HG03460 (cell line): ENCODE data around the gene TMOD1.
"Not testable (repeated sequence)": the region's sequence is repeated elsewhere in the genome, so short reads cannot be mapped to it uniquely, and the experiment has no call there.

ENCODE experiments used
- ATAC-seq: cut with Tn5 transposase; IDR thresholded peaks from one replicate; pipeline ENCODE4 v1.9.1; 2021; ENCODE audit not compliant: unreplicated experiment

The TMOD1 gene

DNA sequence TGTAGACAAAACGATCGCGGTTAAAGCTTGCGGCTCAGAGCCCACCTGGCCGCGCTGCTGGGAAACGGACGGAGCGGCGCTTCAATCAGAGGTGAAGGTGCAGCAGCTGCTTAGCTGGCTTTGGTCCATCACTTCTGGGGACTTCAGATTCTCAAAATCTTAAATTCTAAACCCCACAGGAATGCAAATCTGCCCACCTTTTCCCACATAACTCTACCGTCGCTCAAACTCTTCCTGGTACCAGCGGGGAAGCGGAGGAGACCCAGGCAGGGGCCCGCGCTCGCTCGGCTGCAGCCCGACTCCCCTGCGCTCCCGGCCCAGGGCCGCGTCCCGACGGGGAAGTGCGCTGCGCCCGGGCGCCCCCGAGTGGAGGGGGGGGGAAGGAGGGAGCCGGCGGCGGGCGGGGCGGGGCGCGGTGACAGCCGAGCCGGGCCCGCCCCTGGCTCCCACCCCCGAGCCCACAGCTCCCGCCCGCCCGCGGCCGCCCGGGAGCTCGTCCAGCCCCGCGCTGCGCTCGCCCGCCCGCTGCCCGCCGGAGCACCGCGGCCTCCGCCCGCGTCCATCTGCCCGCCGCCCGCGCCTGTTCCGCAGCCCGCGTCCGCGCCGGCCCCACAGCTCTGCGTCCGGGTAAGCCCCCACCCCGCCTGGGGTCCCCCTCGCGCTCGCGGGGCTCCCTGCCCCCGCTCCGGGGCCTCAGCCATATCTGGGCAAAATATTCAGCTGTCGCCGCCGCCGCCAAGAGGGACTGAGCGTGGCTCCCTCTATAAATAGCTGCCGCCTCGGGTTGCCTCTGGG is at the start of gene TMOD1:
TMOD1 (plus strand) TSS at position 490 of the 795 bp plus-strand sequence. CDS start 22,523 bp downstream, outside the sequence.
- ATAC-seq: peak; percentile 55

- not testable (repeated sequence) for ATAC-seq
These were observed 47.9 kb upstream of the TMOD1 start for GRCh38 chr9:97453573-97453972.

- ATAC-seq: not testable (repeated sequence)
These were observed 44.6 kb upstream of the TMOD1 start for GRCh38 chr9:97456841-97457240.

GRCh38 chr9:97459326-97459725 is 42.1 kb upstream of the TMOD1 start:
- no peak for ATAC-seq

- no peak for ATAC-seq
These were observed 39.3 kb upstream of the TMOD1 start for GRCh38 chr9:97462159-97462558.

GRCh38 chr9:97462914-97463313 is 38.6 kb upstream of the TMOD1 start:
- no peak for ATAC-seq

- peak; percentile 77 for ATAC-seq
These were observed 32.6 kb upstream of the TMOD1 start for GRCh38 chr9:97468658-97469448.

DNA sequence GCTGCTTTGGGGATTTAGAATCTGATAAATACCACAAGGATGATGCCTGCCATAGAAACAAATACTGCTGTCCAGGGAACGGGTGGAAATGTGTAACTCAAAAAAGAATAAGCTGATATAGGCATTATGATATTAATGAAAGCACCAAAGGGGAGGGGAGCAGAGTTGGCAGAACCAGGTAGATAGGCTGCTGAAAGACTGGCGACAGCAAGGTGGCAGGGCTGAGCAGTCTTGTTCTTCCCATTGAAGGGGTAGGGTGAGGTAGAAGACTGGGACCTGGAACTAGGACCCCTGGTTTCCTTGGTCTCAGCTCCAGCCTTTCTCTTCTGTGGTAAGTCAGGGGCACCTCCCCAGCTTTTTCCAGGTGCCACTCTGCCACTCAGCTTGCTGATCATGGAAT is 31.4 kb upstream of the TMOD1 start:
- no peak for ATAC-seq

- ATAC-seq: no peak
These were observed 27.7 kb upstream of the TMOD1 start for GRCh38 chr9:97473717-97474116.

DNA sequence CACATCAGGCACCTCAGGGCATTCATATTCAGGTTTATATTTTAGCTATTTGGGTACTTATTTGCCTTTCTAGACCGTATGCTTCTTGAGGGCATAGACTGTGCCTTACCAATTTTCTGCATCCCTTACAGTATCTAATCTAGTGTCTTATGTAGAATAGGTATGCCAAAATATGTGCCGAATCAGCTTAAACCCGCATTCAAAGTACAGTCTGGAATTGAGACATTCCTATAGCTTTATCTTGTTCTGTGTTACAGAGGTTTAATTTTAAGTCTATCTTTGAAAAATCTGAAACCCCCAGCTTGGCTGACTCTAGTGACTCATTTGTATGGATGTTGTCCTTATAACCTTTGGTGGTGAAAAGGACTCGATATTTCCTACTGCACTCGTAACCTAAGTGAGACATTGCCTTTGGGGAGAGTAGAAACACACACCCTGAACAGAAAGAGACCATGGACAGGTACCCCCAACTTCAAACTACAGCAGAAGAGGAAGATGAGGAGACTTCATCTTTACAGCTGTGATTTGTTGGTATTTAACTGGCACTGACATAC is 27.0 kb upstream of the TMOD1 start:
- ATAC-seq: no peak

GRCh38 chr9:97475059-97475458 is 26.4 kb upstream of the TMOD1 start:
- no peak for ATAC-seq

GRCh38 chr9:97478301-97478981 is 23.0 kb upstream of the TMOD1 start:
- no peak for ATAC-seq

GRCh38 chr9:97479496-97480159 is 21.8 kb upstream of the TMOD1 start:
- ATAC-seq: no peak

GRCh38 chr9:97480174-97480573 is 21.3 kb upstream of the TMOD1 start:
- ATAC-seq: no peak

DNA sequence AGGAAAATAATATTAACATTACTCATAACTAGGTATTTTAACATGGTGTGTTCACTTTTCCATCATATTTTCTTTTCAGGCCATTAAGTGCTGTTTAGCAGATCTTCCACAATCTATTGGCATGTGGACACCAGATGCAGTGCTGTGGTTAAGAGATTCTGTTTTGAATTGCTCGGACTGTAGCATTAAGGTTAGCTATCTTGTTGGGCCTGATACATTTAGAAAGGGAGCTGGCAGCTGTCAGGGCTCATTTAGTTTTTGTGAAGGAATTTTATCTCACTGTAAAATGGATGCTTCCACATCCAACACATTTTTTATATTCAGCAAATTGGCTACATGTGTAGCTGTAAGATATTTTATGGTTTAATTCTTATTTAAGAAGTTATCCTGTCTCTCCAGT is 20.7 kb upstream of the TMOD1 start:
- ATAC-seq: no peak

- ATAC-seq: no peak
These were observed 17.3 kb upstream of the TMOD1 start for GRCh38 chr9:97484134-97484533.

- ATAC-seq: no peak
These were observed 14.4 kb upstream of the TMOD1 start for GRCh38 chr9:97487107-97487506.

- ATAC-seq: no peak
These were observed 13.6 kb upstream of the TMOD1 start for GRCh38 chr9:97487861-97488260.

GRCh38 chr9:97491216-97491999 is 10.1 kb upstream of the TMOD1 start:
- ATAC-seq: no peak
